UCSD-AML1 (cell line): ENCODE data around the gene APOL2.
"Not testable (repeated sequence)": the region's sequence is repeated elsewhere in the genome, so short reads cannot be mapped to it uniquely, and the experiment has no call there.

Source experiments
- DNase-seq: peaks from one replicate; lab custom pipeline; 2025; ENCODE audit not compliant: unreplicated experiment; lab: John Stamatoyannopoulos, UW

APOL2 gene

DNA sequence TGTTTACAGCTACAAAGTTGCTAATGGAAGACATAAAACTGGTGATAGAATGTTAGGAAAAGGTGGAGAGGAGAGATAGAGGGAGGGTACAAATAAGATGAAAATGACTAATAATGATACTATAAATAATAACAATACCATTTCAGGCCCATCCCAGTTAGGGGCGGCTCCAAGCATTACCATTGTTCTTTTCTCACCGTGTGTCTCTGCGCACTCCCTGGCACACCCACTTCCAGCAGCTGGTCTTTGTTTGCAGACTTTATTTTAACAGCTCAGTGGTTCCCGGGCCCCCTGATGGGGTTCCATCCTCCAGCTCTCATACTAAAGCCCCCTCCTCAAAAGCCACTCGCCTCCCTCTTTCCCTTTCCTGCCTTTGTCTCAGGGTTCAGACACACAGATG is 38.3 kb downstream of the APOL2 start:
- DNase-seq = not testable (repeated sequence)

DNA sequence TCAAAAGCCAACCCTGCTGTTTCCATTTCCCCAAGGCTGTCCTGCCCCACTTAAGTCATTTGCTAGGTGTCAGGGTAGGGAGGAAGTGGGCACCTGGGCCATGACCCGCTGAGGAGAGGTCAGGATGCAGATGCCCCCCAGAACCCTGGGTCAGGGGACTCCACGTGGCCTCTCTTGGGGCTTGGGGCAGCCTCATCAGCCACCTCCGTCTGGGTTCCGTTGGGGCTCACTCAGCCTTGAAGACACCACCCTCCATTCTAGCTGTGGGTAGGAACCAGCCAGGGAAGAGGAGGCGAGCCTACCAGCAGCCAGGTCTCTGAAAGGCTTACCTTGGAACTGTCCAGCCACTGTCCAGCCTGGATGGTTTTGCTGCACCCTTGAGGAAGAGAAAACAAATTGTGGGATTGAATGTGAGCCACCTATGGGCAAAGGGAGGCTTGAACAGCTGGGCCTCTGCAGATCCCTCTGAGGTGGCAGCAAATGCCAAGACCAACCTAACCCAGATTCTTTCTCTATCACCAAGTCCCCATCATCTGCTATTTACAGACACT is 40.3 kb downstream of the APOL2 start:
- DNase-seq = no peak

DNA sequence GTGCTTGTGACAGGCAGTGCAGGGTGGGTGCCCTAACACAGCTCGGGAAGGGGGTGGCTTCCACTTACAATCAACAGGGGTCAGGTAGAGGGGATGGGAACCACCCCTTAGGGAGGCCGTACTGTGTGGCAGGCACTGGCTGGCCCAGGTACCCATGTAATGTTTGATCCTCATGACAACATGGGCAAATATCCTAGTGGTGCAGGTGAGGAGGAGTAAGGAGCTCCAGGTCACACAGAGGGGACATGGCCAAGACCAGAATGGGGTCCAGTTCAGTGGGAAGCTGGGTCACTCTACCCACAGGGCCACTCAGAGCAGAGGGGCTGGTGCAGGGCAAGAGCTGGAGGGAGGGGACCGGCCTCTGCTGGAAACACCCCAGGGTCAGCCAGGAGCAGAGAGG is 40.8 kb downstream of the APOL2 start:
- no peak for DNase-seq

DNA sequence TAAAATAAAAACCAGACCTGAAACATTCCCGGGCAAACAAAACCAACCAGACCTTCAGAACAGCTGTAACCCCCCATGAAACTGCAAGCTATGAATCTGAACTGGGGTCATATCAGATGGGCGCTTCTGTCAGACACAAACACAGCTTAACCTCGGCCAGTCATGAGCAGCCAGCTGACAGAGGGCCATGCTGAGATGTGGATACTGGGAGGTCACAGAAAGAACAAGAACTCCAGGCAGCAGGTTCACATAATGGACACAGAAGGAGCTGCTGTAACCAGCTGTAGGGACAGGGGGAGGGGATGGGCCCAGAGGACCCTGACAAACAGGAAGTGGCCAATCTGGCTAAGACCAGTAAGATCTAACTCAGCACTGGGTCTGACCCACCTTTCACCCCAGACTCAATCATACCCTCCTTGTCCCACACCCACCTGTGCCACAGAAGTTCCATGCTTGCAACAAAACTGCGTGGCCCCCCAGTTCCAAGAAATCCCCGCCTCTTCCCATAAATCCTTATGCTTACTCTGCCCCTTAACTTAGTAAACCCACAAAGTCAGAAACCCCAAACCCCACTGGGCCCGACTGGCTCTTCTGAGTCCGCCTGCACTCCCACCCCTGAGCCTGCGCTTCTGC is 41.7 kb downstream of the APOL2 start:
- peak; percentile 35 for DNase-seq

DNA sequence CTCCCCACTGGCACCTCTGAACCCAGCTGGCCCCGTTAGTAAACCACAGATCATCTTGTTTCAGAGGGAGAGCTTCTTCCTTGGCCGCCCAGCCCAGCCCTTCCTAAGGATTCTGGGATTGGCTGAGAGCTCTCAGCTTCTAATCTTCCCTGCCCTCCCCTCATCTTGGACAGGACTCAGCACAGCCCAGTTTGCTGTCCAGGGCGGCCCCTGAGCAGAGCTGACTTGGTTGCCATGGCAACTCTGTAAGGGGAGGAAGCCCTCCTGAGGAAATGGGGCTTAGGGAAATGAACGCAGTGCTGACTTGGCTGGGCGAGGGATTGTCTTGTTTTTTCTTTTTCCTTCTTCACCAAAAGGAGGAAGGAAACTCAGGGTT is 42.3 kb downstream of the APOL2 start:
- DNase-seq = peak; percentile 38

DNA sequence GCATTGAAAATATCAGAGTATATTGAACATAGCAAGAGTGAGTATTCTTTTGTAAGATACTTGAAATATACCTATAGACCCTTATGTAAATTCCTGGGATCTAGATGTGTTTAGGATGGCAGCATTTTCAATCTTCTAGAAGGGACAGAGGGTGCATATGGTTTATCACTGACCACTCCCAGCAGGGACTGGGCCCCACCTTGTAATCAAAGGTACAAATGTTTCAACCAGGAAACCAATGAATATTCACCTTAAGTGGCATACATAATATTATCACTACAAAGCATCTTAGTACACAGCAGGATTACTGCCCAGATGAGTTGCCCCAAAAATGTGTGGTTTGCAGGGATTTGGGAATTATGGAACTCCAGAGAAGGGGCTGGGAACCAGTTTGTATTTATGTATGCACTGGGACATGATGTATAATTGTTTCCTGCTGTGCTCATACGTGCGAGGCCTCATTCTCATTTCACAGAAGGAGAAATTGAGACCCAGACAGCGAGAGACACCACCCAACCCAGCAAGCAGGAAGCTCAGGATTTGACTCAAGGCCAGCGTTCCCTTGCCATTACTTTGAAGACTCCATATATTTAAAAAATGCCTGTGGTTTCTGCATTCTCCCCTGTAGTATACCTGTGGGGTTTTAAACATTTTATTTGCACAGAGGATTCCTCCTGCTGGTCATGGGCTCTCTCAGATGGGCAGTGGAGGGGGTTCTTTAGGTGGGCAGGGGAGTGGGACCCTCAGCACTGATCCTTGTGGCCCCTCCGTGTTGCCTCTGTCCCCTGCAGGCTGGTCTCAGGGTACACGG is 42.9 kb downstream of the APOL2 start:
- DNase-seq = no peak

DNA sequence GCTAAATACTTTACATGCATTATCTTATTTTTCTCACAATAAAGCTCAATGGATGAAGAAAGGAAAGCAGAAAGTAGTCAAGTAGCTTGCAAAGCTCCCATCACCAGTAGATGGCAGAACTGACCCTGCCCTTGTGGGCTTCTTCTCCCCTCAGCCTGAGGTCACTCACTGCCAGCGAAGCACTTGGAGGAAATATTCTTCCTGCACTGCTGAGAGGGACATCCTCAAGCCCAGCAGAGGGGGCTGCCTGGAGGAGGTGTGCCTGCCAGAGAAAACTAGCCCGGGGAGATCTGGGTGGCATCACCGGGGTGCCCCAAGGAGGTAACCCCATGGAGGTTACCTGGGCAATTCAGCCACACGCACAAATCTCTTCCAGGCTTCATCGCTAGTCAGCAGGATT is 44.4 kb downstream of the APOL2 start:
- peak; percentile 57 for DNase-seq

DNA sequence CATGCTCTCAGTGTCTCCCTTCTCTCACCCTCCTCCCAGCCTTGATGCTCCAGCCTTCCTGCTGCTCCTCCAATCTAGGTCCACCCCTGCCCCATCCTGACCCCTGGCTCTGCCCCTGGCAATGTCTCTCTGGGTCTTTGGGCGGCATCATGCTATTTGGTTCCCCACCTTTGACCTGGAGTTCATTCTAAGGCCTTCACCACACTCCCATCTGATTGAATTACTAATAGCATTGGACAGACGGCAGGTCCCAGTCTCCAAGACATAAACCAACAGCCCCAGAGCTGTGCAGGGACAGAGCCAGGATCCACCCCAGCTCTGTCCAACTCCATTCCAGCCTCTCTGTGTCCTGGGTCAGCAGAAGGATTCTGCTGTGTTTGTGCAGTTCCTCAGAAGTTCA is 44.9 kb downstream of the APOL2 start:
- no peak for DNase-seq

DNA sequence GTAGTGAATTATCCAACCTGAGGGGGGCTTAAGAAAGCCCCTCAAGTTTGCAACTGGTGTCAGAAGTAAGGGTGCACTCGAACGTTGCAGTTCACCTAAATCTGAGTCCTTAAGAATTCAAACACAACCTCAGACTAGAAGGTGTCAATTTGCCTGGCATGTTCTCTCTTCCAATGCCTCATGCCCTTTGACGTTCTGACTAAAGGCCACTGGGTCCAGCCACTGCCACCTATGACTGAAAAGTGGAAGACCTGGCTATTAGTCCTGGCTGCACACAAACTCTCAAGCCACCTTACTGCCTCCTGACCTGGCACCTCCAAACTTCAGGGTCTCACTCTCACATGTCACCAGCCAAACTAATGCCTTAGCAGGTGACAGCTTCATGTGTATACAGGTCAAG is 45.8 kb downstream of the APOL2 start:
- DNase-seq = no peak

DNA sequence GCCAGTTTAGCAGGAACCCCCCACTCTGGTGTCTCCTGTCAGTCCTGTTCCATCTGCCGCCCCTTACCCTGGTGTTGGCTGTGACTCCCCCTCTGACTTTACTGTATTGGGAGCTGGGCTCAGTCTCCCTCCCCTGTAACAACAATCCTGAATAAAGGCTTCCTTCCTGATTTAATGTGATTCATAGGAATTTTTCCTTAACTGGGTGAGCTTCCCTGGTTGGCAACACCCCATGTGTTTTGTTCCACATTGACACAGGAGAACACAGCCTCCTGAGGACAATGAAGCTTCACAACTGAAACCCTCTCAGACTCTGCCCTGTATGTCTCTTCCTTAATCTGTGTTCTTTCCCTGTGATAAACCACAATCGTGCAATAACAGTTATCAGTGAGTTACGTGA is 46.2 kb downstream of the APOL2 start:
- DNase-seq = no peak

DNA sequence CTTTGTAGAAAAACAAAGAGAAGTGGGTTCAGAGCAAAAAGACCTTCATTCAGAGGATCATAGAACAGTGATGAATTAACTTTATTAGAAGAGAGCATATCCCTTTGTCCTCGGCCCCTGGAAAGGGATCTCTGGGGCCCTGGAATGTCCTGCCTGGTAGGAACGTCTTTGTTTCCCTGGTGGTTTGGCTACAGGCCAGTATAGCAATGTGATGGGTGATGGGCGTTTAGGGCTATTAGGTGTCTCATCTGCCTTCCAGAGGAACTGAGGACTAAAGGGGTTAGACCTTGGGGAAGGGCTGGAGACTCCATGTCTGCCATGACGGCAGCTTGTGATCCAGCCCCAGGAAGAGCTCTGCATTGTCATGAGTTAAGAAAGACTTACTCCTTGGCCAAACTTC is 46.8 kb downstream of the APOL2 start:
- no peak for DNase-seq

DNA sequence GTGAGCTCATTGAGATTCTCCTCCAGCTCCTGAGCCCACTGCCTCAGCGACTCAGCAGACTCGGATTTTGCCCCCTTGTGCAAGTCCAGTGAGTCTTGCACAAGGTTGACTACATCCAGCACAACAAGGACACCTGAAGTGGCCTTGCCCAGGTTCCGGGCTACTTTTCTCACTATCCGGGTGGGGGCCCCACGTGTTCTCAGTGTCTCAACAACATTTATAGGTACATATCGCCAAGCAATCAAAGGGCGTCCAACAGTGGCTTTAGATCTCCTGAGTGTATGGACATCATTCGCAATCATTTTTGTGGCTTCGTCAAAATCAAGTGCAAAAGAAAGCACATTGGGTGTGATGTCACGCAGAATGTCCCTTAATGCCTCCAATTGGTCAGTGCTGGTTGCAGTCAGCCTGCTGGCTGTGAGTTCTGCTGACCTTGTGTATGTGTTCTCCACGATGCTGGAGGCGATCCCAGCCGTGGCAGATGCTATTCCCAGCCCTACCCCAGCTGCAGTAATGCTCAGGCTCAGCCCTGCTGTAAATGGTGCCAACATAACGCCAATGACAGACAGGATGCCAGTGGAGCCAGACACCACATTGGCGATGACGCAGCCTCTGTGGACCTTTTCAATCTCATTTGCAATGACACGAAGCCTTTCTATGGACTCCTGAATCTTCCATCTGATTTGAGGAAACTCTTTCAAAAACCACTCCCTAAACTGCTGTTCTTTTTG is 48.1 kb downstream of the APOL2 start:
- no peak for DNase-seq

DNA sequence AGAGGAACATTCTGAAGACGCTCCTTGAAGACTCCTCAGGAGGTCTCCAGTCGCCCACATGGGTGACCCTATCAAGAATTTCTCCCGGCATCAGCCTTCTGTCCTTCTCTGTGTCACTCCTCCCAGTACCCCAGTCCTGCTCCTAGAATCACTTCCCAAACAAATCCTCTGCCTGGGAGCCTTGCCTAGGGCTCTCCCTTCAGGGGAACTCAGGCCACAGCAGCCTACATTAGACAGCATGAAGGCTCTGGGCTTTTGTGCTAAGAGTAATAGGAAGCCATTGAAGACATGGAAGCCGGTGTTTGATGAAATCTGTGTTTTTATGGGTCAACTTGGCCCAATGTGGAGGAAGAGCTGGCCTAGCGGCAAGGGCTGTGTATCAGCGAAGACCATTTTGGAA is 51.5 kb downstream of the APOL2 start:
- not testable (repeated sequence) for DNase-seq

DNA sequence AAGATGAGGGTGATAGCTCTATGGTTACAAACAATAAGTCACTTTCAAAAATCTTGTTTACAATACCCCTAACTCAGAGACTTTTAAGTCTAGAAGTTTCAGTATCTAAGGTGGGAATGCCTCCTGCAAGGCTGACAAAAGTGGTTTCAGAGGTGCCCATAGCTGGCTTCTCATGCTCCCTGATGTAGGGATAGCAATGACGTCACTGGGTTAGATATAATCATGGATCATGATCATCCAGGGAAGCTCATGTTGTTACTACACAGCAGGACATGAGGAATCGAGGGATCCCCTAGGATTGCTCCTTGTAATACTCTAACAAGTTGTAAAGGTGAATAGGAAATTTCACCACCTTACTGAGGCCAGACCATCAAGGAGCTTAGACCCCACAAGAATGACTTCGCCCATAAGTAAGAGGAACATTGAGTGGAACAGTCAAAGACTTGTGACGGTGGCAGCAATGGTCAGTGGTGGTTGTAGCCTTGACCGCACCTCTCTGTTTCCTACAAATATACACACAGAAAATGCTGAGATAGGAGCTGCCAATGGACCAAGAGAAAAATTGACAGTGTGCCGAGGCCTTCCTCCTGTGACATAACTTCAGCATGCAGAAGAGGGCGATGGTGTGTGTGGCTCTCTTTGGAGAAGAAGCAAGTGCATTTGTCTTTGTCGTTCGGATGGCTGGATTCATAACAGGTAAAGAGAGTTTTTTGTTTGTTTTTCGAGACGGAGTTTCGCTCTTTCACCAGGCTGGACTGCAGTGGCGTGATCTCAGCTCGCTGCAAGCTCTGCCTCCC is 53.3 kb downstream of the APOL2 start:
- DNase-seq = no peak

DNA sequence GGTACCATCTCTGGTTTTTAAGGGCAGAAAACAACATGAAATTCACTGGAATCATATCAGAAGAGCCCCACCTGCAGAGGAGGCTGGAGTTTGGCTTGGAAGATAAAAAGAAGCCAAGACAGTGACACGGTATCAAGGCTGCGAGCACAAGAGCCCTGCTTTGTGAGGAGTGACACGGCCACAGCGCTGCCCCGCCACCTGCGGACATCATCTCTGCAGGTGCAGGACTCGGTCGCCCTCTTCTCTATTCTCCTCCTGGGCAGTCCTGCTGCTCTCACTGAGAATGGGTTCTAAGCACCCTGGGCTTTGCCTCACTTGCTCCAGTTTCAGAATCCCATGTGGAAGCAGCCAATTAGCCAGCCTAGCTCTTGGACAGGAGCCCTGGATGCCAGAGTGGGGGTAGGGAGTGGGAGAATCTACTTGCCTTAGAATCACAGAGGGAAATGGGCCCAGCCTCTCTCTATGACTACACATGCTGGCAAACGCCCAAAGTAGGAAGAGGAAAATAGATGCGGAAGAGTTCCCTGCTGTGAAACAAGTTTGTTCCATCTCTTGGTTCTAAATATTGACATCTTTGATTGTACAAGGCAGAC is 54.8 kb downstream of the APOL2 start:
- no peak for DNase-seq

DNA sequence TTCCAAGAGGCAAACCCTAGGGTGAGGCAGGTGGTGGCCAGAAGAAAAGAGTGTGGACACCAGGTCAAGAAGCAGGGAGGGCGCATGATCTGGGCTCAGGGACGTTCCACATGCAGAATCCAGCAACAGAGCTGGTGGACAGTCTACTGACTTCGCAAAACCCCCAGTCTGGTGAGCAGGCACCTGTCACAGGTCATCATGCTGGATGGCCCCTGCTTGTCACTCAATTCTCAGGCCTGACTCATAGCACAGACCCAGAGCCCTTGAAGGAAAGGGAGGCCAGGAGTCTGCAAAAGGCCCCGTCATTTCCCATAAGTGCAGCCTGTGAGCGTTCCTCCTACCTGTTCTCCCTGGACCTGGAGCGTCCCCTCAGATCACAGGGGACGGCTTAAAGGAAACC is 55.9 kb downstream of the APOL2 start:
- DNase-seq = no peak

DNA sequence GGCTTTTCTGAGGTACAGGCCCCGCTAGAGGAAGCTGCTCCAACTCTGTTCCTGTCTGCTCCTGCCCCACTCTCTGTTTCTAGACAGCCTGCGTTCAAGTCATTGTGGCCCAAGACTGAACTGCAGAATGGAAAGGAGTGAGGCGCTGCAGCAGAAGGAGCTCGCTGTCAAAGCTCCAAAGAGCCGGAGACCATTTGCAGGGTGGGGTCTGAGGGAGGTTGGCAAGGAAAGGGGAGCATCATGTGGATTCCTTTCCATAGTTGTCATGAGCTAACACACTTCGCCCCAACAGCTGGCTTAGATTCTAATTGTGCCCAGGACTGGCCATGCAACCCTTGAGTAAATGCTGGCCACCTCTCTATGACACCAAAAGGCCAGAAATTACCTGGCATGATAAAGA is 56.5 kb downstream of the APOL2 start:
- DNase-seq = no peak

DNA sequence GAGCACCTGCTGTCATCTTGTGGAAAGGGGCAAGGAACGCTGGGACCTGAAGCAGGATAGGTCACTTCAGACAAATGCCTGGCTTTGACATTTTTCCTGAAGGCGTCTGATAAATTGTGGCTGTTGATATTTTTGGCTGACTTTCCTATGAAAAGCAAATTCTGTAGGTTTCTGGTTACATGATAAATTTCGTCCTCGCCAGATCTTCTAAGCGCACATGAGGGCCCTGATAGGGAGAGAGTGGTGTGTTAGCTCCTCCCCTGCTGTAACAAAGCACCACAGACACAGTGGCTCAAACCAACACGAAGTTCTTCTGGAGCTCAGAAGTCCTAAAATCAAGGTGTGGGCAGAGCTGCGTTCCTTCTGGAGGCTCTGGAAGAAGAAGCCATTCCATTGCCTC is 57.3 kb downstream of the APOL2 start:
- DNase-seq = no peak

DNA sequence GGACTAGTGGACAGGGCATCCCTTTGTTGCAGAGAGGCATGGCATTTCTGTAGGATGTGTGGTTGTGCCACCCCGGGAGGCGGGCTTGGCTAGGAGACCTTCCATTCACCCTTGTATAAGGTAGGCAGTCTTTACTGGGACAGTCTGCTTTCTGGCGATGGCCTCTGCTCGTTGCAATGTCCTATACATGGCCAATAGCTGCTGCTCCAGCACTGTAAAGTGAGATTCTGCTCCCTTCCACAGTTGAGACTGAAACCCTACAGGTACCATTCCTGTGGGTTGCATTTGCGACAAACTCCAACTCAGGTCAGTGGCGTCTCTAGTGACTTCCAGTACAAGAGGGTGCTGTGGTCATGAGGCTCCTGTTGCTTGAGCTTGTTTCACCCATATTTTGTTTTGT is 58.4 kb downstream of the APOL2 start:
- DNase-seq = no peak

DNA sequence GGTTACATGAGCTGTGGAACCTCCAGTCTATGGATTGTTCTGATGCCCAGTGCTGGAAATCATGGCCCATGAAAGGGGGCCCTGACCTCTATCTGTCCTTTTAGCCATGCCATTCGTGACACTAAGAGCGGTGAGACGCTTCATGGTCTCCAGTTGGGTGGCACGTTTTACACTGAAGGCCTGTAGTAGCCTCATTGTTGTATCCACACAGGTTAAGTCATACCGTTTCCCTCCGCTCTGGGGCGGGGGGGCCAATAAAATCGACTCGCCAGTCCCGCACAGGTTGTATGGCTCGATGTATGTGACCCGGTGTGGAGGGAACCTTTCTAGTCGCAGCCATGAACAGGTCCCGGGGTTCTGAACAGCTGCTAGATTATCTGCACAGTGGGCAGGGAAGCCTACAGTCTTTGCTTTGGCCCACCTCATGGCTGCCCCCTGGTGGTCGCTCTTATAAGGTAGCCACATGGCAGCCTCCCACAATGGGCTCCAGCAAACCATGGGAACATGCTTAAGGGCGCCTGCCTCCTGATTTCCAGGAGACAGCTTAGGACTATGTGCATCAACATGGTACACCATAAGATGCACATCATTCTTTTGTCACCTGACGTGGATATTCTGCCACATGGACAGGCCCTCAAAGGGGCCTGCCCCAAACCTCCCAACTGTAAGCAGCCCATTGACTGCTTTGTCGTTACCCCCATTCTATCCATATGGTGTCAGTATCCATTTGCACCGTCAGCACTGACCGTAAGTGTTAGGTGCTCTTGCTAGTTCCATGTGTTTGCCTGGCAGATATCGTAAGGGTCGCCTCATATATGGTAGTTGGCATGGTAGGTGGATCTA is 59.1 kb downstream of the APOL2 start:
- peak; percentile 73 for DNase-seq
